Activated naive CD8-positive, alpha-beta T cell treated with anti-CD3 and anti-CD28 coated beads for 36 hours (primary cell): ENCODE results near the gene C1orf35. TPM values are rescaled to one million over a fixed set of nuclear protein-coding genes. Genes with fewer than 3 reads are reported as not detected.

ENCODE experiments used
- DNase-seq: peaks from one replicate; pipeline ENCODE4 v3.0.0; 2021
- H3K27ac Mint-ChIP-seq: one replicate; pipeline ENCODE4 v1.8.0; 2022; ENCODE audit warnings: mild to moderate bottlenecking, moderate library complexity, mixed read lengths
- H3K27me3 Mint-ChIP-seq: one replicate; pipeline ENCODE4 v1.8.0; 2022; ENCODE audit warnings: mild to moderate bottlenecking, mixed read lengths
- H3K36me3 Mint-ChIP-seq: one replicate; pipeline ENCODE4 v1.8.0; 2021; ENCODE audit warnings: mild to moderate bottlenecking, mixed read lengths
- H3K4me1 Mint-ChIP-seq: one replicate; pipeline ENCODE4 v1.8.0; 2021; ENCODE audit warnings: mixed read lengths
- H3K4me3 Mint-ChIP-seq: one replicate; pipeline ENCODE4 v1.8.0; 2022; ENCODE audit warnings: mild to moderate bottlenecking, moderate library complexity, mixed read lengths
- H3K9me3 Mint-ChIP-seq: one replicate; pipeline ENCODE4 v1.8.0; 2022; ENCODE audit warnings: mixed read lengths
- total RNA-seq, 2 experiments: library from RNA; stranded (reverse); gene quantifications; one replicate each; pipeline ENCODE4 v1.2.3, GENCODE V29; 2021

The C1orf35 gene
- total RNA-seq, 2 experiments from 2014 or later = 24.4 to 26.1 TPM

DNA sequence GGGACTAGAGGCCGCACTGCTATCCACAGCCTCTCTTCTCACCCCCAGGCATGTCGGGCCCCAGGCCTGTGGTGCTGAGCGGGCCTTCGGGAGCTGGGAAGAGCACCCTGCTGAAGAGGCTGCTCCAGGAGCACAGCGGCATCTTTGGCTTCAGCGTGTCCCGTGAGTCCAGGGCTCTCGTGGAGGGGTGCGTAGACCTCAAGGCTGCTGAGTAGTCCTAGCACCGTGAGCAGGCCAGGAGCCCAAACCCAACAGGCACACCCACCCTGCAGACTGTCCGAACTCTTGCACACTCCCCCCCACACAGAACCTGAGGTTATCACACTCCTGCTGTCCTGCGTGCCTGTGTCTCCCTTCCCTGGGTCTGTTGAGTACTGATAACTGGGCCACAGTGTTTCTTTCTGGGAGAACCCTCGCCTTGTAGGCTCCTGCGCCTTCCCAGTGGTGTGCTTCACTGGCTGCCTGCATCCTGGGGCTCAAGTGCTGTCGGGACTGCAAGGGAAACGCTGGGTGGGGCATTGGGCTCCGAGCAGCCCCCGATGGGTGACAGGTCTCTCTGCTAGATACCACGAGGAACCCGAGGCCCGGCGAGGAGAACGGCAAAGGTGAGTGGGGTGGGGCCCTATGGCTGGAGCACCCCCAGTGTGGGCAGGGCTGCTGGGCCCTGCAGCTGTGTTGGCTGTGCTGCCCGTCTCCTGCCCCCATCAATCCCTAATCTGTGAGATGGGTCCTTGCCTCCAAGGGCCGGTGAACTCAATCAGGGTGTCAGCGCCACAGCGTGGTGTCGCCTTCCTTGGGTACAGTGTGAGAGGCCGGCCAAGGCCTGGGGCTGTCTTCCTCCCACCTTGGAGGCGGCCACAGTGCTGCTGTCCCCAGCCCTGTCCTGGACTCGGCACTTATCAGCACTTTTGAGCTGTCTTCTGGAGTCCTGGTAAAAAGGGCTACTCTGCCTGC is 42.6 kb upstream of the C1orf35 start:
- Mint-ChIP-seq H3K27me3 (no peaks in the 10 kb centered on the region), H3K36me3 (peaks cover 27% of the 10 kb centered on the region), H3K9me3 (no peaks in the 10 kb centered on the region), H3K4me1 (peaks cover 25% of the 10 kb centered on the region), H3K4me3 (no peak overlapping the region), H3K27ac (no peak overlapping the region)
- DNase-seq = no peak

DNA sequence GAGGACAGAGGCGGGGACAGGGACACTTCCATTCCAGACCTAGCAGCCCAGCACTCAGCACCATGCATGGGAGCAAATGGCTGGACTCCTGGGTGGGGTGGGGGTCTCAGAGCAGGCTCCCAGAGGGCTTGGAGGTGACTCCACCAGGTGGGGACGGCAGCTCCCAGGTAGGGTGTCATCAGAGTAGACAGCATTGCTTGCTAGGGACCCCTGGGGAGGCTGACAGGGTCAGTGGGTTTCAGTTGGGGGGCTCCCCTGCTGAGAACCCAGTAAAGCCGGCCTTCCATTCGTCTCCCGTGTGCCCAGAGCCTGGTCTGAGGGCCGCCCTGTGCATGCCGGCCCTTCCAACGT is 41.8 kb upstream of the C1orf35 start:
- DNase-seq = no peak
- Mint-ChIP-seq H3K9me3 (no peaks in the 10 kb centered on the region), H3K36me3 (peaks cover 30% of the 10 kb centered on the region), H3K27me3 (no peaks in the 10 kb centered on the region), H3K4me1 (peaks cover 25% of the 10 kb centered on the region), H3K4me3 (no peak overlapping the region), H3K27ac (no peak overlapping the region)

GRCh38 chr1:228144193-228144992 is 41.3 kb upstream of the C1orf35 start:
- Mint-ChIP-seq H3K9me3 (no peaks in the 10 kb centered on the region), H3K27ac (no peak overlapping the region), H3K4me1 (peaks cover 26% of the 10 kb centered on the region), H3K27me3 (no peaks in the 10 kb centered on the region), H3K4me3 (peak overlapping the region; percentile 6), H3K36me3 (peaks cover 30% of the 10 kb centered on the region)
- no peak for DNase-seq

DNA sequence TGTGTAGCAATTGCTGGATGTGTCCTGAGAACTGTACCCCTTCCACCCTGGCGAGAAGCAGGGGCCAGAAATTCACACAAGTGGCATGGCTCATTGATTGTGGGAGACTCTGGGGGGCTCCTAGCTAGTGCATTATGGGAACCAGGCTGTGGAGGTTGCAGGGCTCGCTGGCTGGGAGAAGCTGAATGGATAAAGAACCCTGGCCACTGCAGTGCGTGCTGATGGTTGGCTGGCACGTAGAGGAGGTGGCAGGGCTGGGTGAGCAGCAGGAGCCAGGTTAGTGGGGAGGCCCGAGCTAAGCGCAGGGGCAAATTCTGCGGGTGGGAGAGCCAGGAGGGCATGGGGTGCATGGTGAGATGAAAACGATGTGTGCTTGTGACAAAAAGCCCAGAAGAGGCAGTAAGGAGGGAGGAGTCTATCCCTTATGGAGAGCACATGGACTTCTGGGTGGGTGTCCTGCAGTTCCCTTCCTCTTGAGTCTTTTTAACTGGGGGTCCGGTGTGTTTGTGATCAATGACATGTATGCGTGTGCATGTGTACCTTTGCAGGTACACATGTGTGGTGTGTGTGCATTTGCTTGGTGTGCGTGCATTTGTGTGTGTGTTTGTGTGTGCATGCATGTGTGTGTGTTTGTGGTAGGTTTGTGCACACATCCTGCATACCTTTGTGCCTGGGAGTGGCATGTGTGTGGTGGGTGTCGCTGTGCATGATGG is 40.5 kb upstream of the C1orf35 start:
- Mint-ChIP-seq H3K4me1 (peaks cover 26% of the 10 kb centered on the region), H3K4me3 (peak overlapping the region; percentile 99), H3K27ac (peak overlapping the region; percentile 60), H3K36me3 (peaks cover 30% of the 10 kb centered on the region), H3K27me3 (no peaks in the 10 kb centered on the region), H3K9me3 (no peaks in the 10 kb centered on the region)
- no peak for DNase-seq

GRCh38 chr1:228142701-228143136 is 39.6 kb upstream of the C1orf35 start:
- Mint-ChIP-seq H3K27me3 (no peaks in the 10 kb centered on the region), H3K4me3 (peak overlapping the region; percentile 99), H3K27ac (peak overlapping the region; percentile 99), H3K4me1 (peaks cover 26% of the 10 kb centered on the region), H3K9me3 (no peaks in the 10 kb centered on the region), H3K36me3 (peaks cover 30% of the 10 kb centered on the region)
- no peak for DNase-seq

GRCh38 chr1:228142155-228142691 is 39.1 kb upstream of the C1orf35 start:
- Mint-ChIP-seq H3K27me3 (no peaks in the 10 kb centered on the region), H3K4me1 (peaks cover 26% of the 10 kb centered on the region), H3K27ac (peak overlapping the region; percentile 99), H3K36me3 (peaks cover 30% of the 10 kb centered on the region), H3K4me3 (peak overlapping the region; percentile 99), H3K9me3 (no peaks in the 10 kb centered on the region)
- no peak for DNase-seq

DNA sequence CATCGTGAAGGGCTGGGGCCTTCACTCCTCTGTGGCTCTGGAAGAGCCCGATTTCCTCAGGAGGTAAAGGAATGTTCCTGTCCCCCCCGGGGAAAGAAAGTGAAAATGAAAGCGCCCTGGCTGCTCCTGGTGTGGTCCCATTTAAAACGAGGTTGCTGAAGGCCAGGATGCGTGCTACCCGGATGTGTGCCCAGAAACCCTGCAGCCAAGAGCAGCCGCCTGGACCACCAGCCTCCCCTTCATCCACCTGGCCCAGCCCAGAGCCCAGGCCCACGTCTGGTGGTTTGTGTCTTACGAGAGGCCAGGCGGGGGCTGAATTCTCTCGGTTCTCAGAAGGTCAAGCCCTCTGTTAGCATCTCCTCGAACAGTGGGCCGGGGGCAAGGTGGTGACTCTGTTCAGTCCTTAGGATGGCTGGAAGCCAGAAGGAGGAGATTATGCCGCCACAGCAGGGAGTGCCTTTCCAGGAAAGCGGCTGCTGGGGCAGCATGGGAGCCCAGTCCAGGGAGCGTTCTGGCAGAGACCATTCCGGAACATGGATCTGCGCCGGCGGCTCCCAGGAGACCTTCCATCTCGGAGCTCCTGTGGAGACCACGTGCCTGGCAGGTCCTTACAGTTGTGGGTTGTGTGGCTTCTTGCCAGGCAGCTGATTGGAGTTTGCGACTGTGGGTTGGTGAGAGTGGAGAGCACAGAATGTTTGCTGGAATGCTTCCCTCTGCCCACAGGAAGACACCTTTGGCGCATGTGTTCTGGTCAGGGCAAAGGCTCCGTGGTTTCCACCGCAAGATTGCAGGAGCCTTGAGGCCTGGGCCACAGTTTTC is 38.3 kb upstream of the C1orf35 start:
- Mint-ChIP-seq H3K4me1 (peaks cover 30% of the 10 kb centered on the region), H3K9me3 (no peaks in the 10 kb centered on the region), H3K27me3 (no peaks in the 10 kb centered on the region), H3K4me3 (peak overlapping the region; percentile 99), H3K36me3 (peaks cover 30% of the 10 kb centered on the region), H3K27ac (peak overlapping the region; percentile 99)
- peak; percentile 45 for DNase-seq

- peak overlapping the region; percentile 99 for H3K27ac Mint-ChIP-seq
- DNase-seq = no peak
- peak overlapping the region; percentile 99 for H3K4me3 Mint-ChIP-seq
- peaks cover 30% of the 10 kb centered on the region for H3K36me3 Mint-ChIP-seq
- H3K9me3 Mint-ChIP-seq = no peaks in the 10 kb centered on the region
- no peaks in the 10 kb centered on the region for H3K27me3 Mint-ChIP-seq
- H3K4me1 Mint-ChIP-seq = peaks cover 30% of the 10 kb centered on the region
Measured at GRCh38 chr1:228140724-228141225, 37.6 kb upstream of the C1orf35 start.

DNA sequence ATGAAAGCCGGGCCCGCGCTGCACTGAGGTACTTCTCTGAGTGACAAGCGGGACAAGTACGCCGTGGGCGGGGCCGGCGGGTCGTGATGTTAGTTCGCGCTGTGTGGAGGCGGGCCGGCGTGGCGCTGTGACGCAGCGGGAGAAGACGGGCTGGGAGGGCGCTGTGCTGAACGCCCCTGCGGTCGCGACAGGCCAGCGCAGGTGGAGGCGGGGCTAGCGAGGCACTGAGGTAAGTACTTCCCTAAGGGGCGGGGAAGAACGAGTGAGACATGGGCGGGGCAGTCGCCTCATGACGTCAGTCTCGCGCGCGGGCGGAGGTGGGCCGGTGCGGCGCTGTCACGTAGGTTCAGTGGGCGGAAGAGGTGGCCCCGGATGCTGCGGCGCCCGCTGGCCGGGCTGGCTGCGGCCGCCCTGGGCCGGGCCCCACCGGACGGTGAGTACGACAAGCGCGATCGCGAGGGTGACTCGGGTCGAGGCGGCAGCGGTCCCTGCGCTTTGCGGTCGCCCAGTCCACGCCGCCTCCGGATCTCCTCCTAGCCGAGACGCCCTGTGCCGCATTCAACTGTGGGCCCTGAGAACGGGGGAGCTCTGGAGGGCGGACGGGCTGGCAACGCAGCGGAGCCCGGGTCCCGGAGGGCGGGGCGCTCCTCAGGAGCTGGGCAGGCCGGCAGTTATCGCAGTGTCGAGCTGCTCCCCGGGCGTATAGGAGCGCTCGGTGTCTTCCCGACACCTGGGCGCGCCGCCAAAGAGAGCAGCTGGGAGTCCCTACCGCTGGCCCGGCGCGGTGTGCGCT is 37.0 kb upstream of the C1orf35 start, which contains the start of gene GUK1:
Gene GUK1, plus strand, starts transcription at position 349 of the 793 bp plus-strand sequence. Its CDS starts 24 bp downstream, at position 373.
- Mint-ChIP-seq H3K4me1 (peaks cover 30% of the 10 kb centered on the region), H3K9me3 (no peaks in the 10 kb centered on the region), H3K27me3 (no peaks in the 10 kb centered on the region), H3K27ac (peak within 1 kb of the TSS; percentile 99), H3K36me3 (peaks cover 30% of the 10 kb centered on the region), H3K4me3 (peak within 1 kb of the TSS; percentile 99)
- peak; percentile 100 for DNase-seq

- Mint-ChIP-seq H3K9me3 (no peaks in the 10 kb centered on the region), H3K27me3 (no peaks in the 10 kb centered on the region), H3K4me3 (peak overlapping the region; percentile 99), H3K27ac (peak overlapping the region; percentile 99), H3K36me3 (peaks cover 30% of the 10 kb centered on the region), H3K4me1 (peaks cover 28% of the 10 kb centered on the region)
- DNase-seq = no peak
Measured at GRCh38 chr1:228139406-228139930, 36.3 kb upstream of the C1orf35 start.

GRCh38 chr1:228136901-228137300 is 33.8 kb upstream of the C1orf35 start:
- H3K27ac Mint-ChIP-seq = no peak overlapping the region
- H3K4me3 Mint-ChIP-seq = no peak overlapping the region
- DNase-seq = no peak

GRCh38 chr1:228134591-228134990 is 31.5 kb upstream of the C1orf35 start:
- Mint-ChIP-seq H3K27me3 (peaks cover 12% of the 10 kb centered on the region), H3K36me3 (no peaks in the 10 kb centered on the region), H3K9me3 (no peaks in the 10 kb centered on the region), H3K27ac (no peak overlapping the region), H3K4me3 (no peak overlapping the region), H3K4me1 (peaks cover 7% of the 10 kb centered on the region)
- no peak for DNase-seq

More at GRCh38 chr1:228136901-228137300, 33.8 kb upstream of the C1orf35 start:
- H3K36me3 Mint-ChIP-seq = peaks cover 14% of the 10 kb centered on the region
- peaks cover 5% of the 10 kb centered on the region for H3K4me1 Mint-ChIP-seq
- H3K27me3 Mint-ChIP-seq = no peaks in the 10 kb centered on the region
- no peaks in the 10 kb centered on the region for H3K9me3 Mint-ChIP-seq

DNA sequence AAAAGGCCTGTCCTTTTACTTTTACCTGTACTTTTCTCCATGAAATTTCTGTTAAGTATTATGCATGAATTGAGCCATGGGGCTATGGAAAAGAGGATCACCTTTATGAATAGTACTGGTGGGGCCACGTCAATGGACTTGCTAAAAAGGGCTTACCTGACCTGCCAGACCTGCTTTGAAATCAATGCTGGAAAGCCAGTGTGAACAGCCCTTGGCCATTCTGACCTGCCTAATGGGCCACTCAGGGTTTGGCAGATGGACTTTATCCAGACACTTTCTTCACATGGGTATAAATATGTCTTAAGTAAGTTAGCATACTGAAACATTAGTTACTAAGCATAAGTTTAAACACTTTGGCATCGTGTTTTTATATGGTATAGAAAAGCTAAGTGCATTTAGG is 28.6 kb upstream of the C1orf35 start:
- Mint-ChIP-seq H3K27ac (no peak overlapping the region), H3K9me3 (no peaks in the 10 kb centered on the region), H3K36me3 (no peaks in the 10 kb centered on the region), H3K4me1 (peaks cover 6% of the 10 kb centered on the region), H3K27me3 (peaks cover 21% of the 10 kb centered on the region), H3K4me3 (no peak overlapping the region)
- no peak for DNase-seq
